ENCODE data around the gene ARHGAP42.
"Not testable (repeated sequence)": the region's sequence is repeated elsewhere in the genome, so short reads cannot be mapped to it uniquely, and the experiment has no call there.

Gene ARHGAP42

GRCh38 chr11:100731471-100731870, 44.4 kb downstream of the ARHGAP42 start:
- DNase-seq = no peak

GRCh38 chr11:100732949-100733348, 45.9 kb downstream of the ARHGAP42 start:
- no peak for DNase-seq

GRCh38 chr11:100734743-100735527, 47.8 kb downstream of the ARHGAP42 start:
- DNase-seq = no peak

GRCh38 chr11:100735949-100736675, 49.0 kb downstream of the ARHGAP42 start:
- no peak for DNase-seq

DNA sequence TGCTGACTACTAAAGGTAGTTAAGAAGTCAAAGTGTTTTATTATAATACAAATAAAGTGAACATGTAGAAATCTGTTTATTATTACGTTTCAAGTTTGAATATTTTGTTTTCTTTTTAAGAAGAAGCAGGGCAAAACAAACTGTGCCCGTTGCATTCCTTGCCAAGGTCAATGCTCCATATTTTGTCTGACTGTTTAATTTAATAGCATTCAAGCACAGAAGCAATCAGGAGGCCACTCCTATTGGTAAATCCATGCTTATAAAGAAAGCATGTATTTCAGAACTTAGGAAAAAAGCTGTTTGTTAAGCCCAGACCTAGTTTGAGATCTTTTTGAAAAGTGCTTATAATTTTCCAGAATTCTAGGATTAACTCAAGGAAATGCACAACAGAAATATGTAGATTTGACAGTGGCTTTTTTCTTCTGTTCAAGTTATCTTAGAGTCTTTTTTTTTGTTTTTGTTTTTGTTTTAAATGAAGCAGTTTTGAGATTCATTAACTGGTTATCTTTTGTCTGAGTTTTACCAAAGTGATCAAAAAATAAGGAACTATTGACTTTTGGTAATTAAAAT, 51.7 kb downstream of the ARHGAP42 start:
- DNase-seq = no peak

GRCh38 chr11:100739666-100740065, 52.6 kb downstream of the ARHGAP42 start:
- DNase-seq = peak; percentile 89

DNA sequence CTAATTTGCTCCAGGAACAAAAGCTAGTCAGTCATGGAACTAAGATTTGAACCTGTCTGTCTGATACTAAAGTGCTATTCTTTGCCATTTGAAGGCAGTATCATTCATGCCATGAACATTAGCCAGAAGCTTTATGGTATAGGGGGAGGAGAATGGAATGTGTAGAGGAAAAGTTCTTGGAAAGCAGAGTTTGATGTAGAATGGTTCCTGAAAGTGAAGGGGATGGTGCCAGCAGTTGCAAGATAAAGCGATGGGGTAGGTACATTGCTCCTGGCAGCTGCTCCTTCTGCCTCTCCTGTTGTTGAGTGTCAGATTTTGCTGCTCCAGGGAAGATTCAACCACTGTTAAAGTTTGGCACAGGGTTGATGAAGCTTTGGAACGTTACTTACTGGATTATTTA, 53.4 kb downstream of the ARHGAP42 start:
- peak; percentile 65 for DNase-seq

GRCh38 chr11:100741866-100742625, 55.0 kb downstream of the ARHGAP42 start:
- DNase-seq = no peak

- no peak for DNase-seq
Observed at GRCh38 chr11:100746448-100746847, 59.4 kb downstream of the ARHGAP42 start.

DNA sequence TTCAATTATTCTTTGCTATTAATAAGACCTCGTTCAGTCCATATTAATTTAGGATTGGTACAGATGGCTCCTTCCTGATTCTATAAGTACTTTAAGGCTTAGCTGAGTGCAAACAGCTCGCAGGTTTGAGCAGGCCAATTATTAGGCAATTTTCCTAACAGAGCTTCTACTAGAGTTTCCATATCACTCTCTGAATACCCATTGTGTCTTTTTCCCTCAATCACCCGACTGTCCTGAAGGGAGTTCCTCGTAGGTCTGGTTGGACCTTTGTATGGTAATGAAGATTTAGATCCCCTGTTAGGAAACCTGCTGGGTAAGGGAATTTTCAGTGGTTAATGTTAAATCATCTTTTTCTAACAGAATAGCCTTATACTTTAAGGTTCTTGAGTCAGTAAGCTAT, 61.1 kb downstream of the ARHGAP42 start:
- DNase-seq = no peak

DNA sequence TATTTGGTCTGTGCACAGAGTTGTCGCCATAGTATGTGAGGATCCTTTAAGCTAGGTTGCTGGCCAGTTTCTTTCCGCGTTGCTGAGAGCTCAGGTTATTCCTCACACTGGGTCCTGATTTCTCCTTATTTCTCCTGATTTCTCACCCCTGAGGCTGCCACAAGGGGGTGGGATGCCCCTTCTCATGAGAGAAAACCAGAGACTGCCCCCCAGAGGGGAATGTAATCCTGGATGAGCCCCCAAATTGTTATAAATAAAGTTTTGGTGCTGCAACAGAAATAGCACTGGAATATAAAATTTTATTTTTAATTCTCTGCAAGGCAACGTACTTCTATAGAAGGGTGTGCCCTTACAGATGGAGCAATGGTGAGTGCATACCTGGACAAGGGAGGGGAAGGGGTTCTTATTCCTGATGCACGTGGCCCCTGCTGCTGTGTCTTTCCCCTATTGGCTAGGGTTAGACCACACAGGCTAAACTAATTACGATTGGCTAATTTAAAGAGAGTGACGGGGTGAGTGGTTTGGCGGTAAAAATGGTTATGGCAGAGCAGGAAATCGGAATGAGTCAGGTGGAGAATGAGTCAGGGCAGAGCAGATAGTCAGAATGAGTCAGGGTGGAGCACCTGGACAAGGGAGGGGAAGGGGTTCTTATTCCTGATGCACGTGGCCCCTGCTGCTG, 62.9 kb downstream of the ARHGAP42 start:
- not testable (repeated sequence) for DNase-seq

GRCh38 chr11:100750566-100750891, 63.4 kb downstream of the ARHGAP42 start:
- DNase-seq = not testable (repeated sequence)

DNA sequence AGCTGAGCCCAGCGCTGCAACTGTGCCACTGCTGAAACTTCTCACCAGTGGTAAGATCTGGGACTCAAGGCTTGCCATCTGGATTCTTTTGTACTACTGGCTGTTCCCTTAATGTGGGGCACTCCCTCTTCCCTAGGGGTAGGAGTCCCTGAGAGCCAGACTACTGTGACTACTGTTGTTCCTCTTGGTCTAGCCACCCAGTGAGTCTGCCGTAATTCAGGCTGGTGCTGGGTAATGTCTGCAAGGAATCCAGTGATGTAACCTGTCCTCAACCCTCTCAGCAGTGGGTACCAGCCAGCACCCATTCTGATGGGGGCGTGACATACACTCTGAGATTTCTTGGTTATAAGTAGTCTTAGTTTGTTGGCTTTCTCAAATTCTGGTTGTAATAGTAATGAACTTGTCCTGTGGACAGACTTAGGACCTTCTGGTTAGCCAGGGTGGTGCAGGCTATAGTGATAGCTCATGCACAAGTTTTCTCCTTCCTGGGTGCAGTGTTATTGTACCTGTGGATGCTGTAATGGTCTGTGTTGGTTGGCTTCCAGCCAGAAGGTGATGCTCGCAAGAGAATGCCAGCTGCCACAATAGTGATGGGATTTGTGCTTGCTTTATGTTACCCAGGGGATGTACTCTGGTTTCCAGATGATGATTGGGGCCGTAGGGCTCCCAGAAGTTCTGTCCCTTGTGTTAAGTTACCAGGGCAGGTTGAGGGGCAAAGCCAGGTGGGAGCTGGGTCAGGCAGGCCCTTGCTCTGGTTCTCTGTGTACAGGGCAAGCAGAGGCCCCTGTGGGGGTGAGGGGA, 65.5 kb downstream of the ARHGAP42 start:
- DNase-seq = no peak

- DNase-seq = no peak
Observed at GRCh38 chr11:100753172-100753543, 66.1 kb downstream of the ARHGAP42 start.

DNA sequence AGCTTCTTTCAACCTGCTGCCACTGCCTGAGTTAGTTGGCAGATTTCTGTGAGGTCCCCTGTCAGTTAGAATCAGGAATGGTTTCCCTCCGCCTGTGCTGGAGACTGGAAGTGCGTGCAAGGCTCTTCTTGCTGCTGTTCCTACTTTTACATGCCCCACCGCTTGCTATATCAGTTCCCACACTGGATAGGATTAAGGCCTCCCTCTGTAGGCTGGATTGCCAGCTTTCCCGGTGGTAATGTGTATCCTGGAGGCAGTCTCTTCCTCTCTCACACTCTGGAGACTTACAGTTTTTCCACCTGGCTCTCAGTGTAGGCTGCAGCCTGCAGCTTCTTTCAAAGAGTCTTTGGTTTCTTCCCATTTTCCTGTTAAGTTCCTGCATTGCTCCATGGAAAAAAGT, 66.5 kb downstream of the ARHGAP42 start:
- no peak for DNase-seq

GRCh38 chr11:100756559-100756958, 69.5 kb downstream of the ARHGAP42 start:
- peak; percentile 12 for DNase-seq

- DNase-seq = no peak
Observed at GRCh38 chr11:100757646-100758045, 70.6 kb downstream of the ARHGAP42 start.

- DNase-seq = no peak
Observed at GRCh38 chr11:100759106-100759505, 72.0 kb downstream of the ARHGAP42 start.

DNA sequence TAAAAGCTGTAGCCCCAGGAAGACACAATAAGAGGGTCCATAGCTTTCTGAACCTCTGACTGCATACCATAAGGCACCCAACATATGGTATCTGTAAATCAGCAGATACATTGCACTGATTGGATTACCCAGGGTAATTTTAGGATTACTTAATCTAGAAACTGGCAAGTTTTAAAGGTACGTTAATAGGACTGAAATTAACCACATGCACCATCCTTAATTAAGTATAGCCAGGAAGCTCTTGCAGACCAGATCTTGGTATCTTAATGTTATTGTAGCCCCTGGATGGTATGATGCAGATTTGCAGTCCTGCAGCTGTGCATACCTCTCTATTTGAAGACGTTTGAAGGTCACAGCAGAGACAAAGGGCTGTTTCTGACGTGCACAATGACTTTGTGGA, 72.8 kb downstream of the ARHGAP42 start:
- no peak for DNase-seq

DNA sequence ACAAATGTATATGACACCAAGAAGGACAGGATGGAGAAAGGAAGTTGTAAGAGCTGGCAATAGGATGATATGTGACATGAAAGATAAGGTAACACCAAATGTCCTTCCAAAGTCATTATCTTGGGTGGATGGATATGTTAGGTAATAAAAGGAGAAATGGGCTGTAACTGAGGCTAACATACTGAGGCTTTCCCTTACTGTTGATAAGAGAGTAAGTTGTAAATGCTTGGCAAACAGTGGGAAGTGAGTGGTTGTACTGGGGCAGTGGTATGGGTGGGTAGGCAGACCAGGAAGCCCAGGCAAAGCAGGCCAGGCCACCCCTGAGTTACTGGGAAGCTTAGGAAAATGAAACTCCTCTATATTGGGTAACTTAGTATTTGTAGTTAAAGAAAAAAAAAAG, 73.7 kb downstream of the ARHGAP42 start:
- DNase-seq = no peak

DNA sequence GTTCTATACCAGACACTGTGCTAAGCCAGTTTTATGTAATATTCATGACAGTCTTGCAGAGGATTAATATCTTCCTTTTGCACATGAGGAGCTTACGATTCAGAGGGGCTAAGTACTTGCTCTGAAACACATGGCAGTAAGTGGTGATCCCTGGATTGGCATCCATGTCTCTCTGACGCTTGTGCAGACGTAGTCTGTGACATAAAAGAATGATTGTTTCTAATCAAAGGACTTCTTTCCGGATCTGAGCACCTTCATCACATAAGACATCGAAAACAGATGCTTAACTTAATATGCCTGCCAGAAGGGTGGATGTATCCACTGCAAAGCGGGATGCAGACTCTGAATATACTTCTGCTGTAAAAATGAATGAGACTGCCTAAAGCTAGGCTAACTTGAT, 74.8 kb downstream of the ARHGAP42 start:
- DNase-seq = no peak

DNA sequence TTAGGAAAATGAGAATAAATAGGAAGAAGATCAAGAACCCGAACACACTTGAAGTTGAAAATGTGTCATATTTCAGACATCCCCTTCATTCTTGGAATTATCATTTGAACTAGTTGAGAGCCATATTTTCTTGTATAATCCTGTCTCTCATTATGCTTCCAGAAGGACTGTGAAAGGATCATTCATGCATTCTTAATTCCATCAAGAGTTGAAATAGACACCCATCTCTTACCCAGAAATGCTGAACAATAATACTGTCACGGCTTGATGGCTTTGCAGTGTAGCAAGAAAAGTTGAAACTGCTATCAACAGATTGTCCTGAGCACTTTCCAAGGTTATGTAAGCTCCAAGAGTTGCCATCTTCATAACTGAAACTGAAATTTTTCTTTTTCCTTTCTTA, 79.7 kb downstream of the ARHGAP42 start:
- no peak for DNase-seq
